ENCODE measurements around the gene ATP9B.

The ATP9B gene

GRCh38 chr18:79108549-79109215 lies 39.5 kb downstream of the ATP9B start:
- H3K4me1 ChIP-seq, result peaks cover 0 to 6% (median 3%) of the 10 kb centered on the region in 10 experiments; a peak in 7 of 20 replicates
- H3K27ac ChIP-seq, result no peak overlapping the region
- H3K36me3 ChIP-seq, result peaks cover 17 to 71% (median 37%) of the 10 kb centered on the region in 11 experiments
- peaks cover 0 to 9% (median 0%) of the 10 kb centered on the region in 11 experiments; a peak in 5 of 22 replicates for H3K9me3 ChIP-seq (replicated peaks in 1 of 11)
- no peak overlapping the region for H3K9ac ChIP-seq
- no peak overlapping the region for H3K4me3 ChIP-seq
- H3K27me3 ChIP-seq, result no peaks in the 10 kb centered on the region
- TF ChIP-seq Cebpa-rat (IDR thresholded peaks at IDR 0.05), result no peak
- H3K4me2 ChIP-seq, result no peak overlapping the region
- H4K20me1 ChIP-seq, result peaks cover 0 to 14% (median 5%) of the 10 kb centered on the region in 11 experiments; a peak in 6 of 22 replicates

- no peaks in the 10 kb centered on the region for H3K4me1 ChIP-seq
- H3K9ac ChIP-seq, result no peak overlapping the region
- H3K4me3 ChIP-seq, result no peak overlapping the region
- no peak overlapping the region for H3K4me2 ChIP-seq
- no peak for TF ChIP-seq Cebpa-rat (IDR thresholded peaks at IDR 0.05)
- peaks cover 23 to 59% (median 37%) of the 10 kb centered on the region in 11 experiments for H3K36me3 ChIP-seq
- no peak overlapping the region for H3K27ac ChIP-seq
- no peaks in the 10 kb centered on the region for H3K27me3 ChIP-seq
- peaks cover 0 to 14% (median 4%) of the 10 kb centered on the region in 11 experiments; a peak in 4 of 22 replicates for H4K20me1 ChIP-seq
- H3K9me3 ChIP-seq (replicated peaks in 1 of 11), result peaks cover 9 to 17% (median 11%) of the 10 kb centered on the region in 11 experiments; a peak in 21 of 22 replicates
Observed at GRCh38 chr18:79111483-79111882, 42.3 kb downstream of the ATP9B start.

- peaks cover 16 to 48% (median 24%) of the 10 kb centered on the region in 11 experiments for H3K36me3 ChIP-seq
- H3K4me2 ChIP-seq, result peak overlapping the region in 3 of 11 experiments; percentile 6 to 57 (median 30); a peak in 3 of 22 replicates
- H3K4me3 ChIP-seq, result no peak overlapping the region
- no peaks in the 10 kb centered on the region for H3K27me3 ChIP-seq
- H3K9me3 ChIP-seq (replicated peaks in 1 of 11), result peaks cover 9 to 49% (median 13%) of the 10 kb centered on the region in 11 experiments; a peak in 21 of 22 replicates
- H4K20me1 ChIP-seq, result no peaks in the 10 kb centered on the region
- peaks cover 11 to 42% (median 23%) of the 10 kb centered on the region in 10 experiments; a peak in 18 of 20 replicates for H3K4me1 ChIP-seq
- no peak for TF ChIP-seq Cebpa-rat (IDR thresholded peaks at IDR 0.05)
- H3K27ac ChIP-seq, result peak overlapping the region in 8 of 11 experiments; percentile 17 to 83 (median 74); a peak in 13 of 22 replicates
- H3K9ac ChIP-seq, result no peak overlapping the region
Observed at GRCh38 chr18:79117385-79117784, 48.2 kb downstream of the ATP9B start.

- peak overlapping the region in 3 of 11 experiments; percentile 30 to 57 (median 45); a peak in 4 of 22 replicates for H3K4me2 ChIP-seq
- H3K9ac ChIP-seq, result no peak overlapping the region
- no peak overlapping the region for H3K4me3 ChIP-seq
- peaks cover 9 to 50% (median 13%) of the 10 kb centered on the region in 11 experiments; a peak in 21 of 22 replicates for H3K9me3 ChIP-seq (replicated peaks in 1 of 11)
- H3K27ac ChIP-seq, result peak overlapping the region in 8 of 11 experiments; percentile 63 to 83 (median 74); a peak in 14 of 22 replicates
- H3K27me3 ChIP-seq, result no peaks in the 10 kb centered on the region
- TF ChIP-seq Cebpa-rat (IDR thresholded peaks at IDR 0.05), result no peak
- peaks cover 11 to 42% (median 23%) of the 10 kb centered on the region in 10 experiments; a peak in 18 of 20 replicates for H3K4me1 ChIP-seq
- H4K20me1 ChIP-seq, result no peaks in the 10 kb centered on the region
- peaks cover 16 to 48% (median 26%) of the 10 kb centered on the region in 11 experiments for H3K36me3 ChIP-seq
Observed at GRCh38 chr18:79117788-79118187, 48.6 kb downstream of the ATP9B start.

- H3K4me3 ChIP-seq, result peak overlapping the region in 2 of 10 experiments; percentile 26 to 27; a peak in 1 of 20 replicates
- peaks cover 9 to 54% (median 18%) of the 10 kb centered on the region in 11 experiments; a peak in 21 of 22 replicates for H3K9me3 ChIP-seq (replicated peaks in 1 of 11)
- H3K36me3 ChIP-seq, result peaks cover 10 to 42% (median 23%) of the 10 kb centered on the region in 11 experiments
- peak overlapping the region in 9 of 11 experiments; percentile 29 to 60 (median 49); a peak in 18 of 22 replicates for H3K4me2 ChIP-seq
- TF ChIP-seq Cebpa-rat (IDR thresholded peaks at IDR 0.05), result peak in 8 of 11 experiments; percentile 83 to 96 (median 94); a peak in 17 of 22 replicates
- H3K9ac ChIP-seq, result peak overlapping the region in 6 of 11 experiments; percentile 27 to 64 (median 50); a peak in 9 of 22 replicates
- no peaks in the 10 kb centered on the region for H4K20me1 ChIP-seq
- peak overlapping the region in 9 of 11 experiments; percentile 20 to 83 (median 72); a peak in 17 of 22 replicates for H3K27ac ChIP-seq
- H3K27me3 ChIP-seq, result no peaks in the 10 kb centered on the region
- peaks cover 11 to 42% (median 26%) of the 10 kb centered on the region in 10 experiments; a peak in 18 of 20 replicates for H3K4me1 ChIP-seq
Observed at GRCh38 chr18:79118797-79119196, 49.6 kb downstream of the ATP9B start.

- Histone ChIP-seq H3K4me3 (no peak overlapping the region), H3K27ac (peak overlapping the region in 6 of 11 experiments; percentile 7 to 56 (median 50); a peak in 10 of 22 replicates), H3K27me3 (no peaks in the 10 kb centered on the region), H3K36me3 (peaks cover 8 to 41% (median 22%) of the 10 kb centered on the region in 11 experiments; a peak in 16 of 22 replicates), H3K4me1 (peaks cover 11 to 54% (median 32%) of the 10 kb centered on the region in 10 experiments; a peak in 18 of 20 replicates), H3K9me3 (replicated peaks in 1 of 11) (peaks cover 0 to 55% (median 7%) of the 10 kb centered on the region in 11 experiments; a peak in 9 of 22 replicates), H3K4me2 (peak overlapping the region in 8 of 11 experiments; percentile 8 to 60 (median 37); a peak in 10 of 22 replicates), H3K9ac (no peak overlapping the region), H4K20me1 (no peaks in the 10 kb centered on the region)
- no peak for TF ChIP-seq Cebpa-rat (IDR thresholded peaks at IDR 0.05)
Observed at GRCh38 chr18:79121746-79122474, 52.7 kb downstream of the ATP9B start.

GRCh38 chr18:79123948-79124347 lies 54.8 kb downstream of the ATP9B start:
- H3K9me3 ChIP-seq (replicated peaks in 1 of 11), result peaks cover 0 to 46% (median 7%) of the 10 kb centered on the region in 11 experiments; a peak in 9 of 22 replicates
- no peak overlapping the region for H3K4me3 ChIP-seq
- H3K27me3 ChIP-seq, result no peaks in the 10 kb centered on the region
- no peaks in the 10 kb centered on the region for H4K20me1 ChIP-seq
- H3K27ac ChIP-seq, result no peak overlapping the region
- no peak for TF ChIP-seq Cebpa-rat (IDR thresholded peaks at IDR 0.05)
- peaks cover 25 to 51% (median 39%) of the 10 kb centered on the region in 11 experiments for H3K36me3 ChIP-seq
- peak overlapping the region in 1 of 11 experiments; percentile 10; a peak in 2 of 22 replicates for H3K4me2 ChIP-seq
- H3K9ac ChIP-seq, result no peak overlapping the region
- peaks cover 6 to 55% (median 23%) of the 10 kb centered on the region in 10 experiments; a peak in 18 of 20 replicates for H3K4me1 ChIP-seq

- Histone ChIP-seq H3K4me2 (no peak overlapping the region), H3K4me3 (no peak overlapping the region), H3K27me3 (no peaks in the 10 kb centered on the region), H3K9me3 (replicated peaks in 1 of 11) (peaks cover 0 to 8% (median 0%) of the 10 kb centered on the region in 11 experiments; a peak in 5 of 22 replicates), H3K36me3 (peaks cover 36 to 74% (median 41%) of the 10 kb centered on the region in 11 experiments), H4K20me1 (no peaks in the 10 kb centered on the region), H3K9ac (no peak overlapping the region), H3K4me1 (peaks cover 0 to 25% (median 0%) of the 10 kb centered on the region in 10 experiments; a peak in 7 of 20 replicates), H3K27ac (no peak overlapping the region)
- no peak for TF ChIP-seq Cebpa-rat (IDR thresholded peaks at IDR 0.05)
Observed at GRCh38 chr18:79129120-79129519, 59.9 kb downstream of the ATP9B start.
